Esophagus muscularis mucosa (tissue), 4 donors: ENCODE measurements around the gene MIAT.

Experiments
- EP300 ChIP-seq: sonication (generic); formaldehyde crosslinking; IDR thresholded peaks from one replicate; pipeline ENCODE4 v1.6.1; 2017; ENCODE audit warnings: antibody characterized with exemption
- POLR2A ChIP-seq: fragments of 450-650 bp; IDR thresholded peaks from one replicate; pipeline ENCODE4 v1.6.1; 2017; ENCODE audit warnings: antibody characterized with exemption, moderate library complexity, mild to moderate bottlenecking, low read depth
- POLR2AphosphoS5 ChIP-seq, 2 donors: sonication (generic); formaldehyde crosslinking; IDR thresholded peaks; one replicate each; pipeline ENCODE4 v1.6.1; 2017; ENCODE audit warnings: antibody characterized with exemption in 2 of 2
- TF ChIP-seq, protein P1 (sequence below), 3 experiments: fragments of 200-600 bp in 2 of 3; fragments of 450-650 bp in 1 of 3; sonication (generic) in 2 of 3; IDR thresholded peaks; one replicate each; pipeline ENCODE4 v1.5.1; 2017 to 2019; ENCODE audit warnings: antibody characterized with exemption in 3 of 3, mild to moderate bottlenecking in 2 of 3, moderate library complexity in 1 of 3

GRCh38 chr22:26665813-26666231 is 8.4 kb downstream of the MIAT start:
- TF ChIP-seq, protein P1, sequence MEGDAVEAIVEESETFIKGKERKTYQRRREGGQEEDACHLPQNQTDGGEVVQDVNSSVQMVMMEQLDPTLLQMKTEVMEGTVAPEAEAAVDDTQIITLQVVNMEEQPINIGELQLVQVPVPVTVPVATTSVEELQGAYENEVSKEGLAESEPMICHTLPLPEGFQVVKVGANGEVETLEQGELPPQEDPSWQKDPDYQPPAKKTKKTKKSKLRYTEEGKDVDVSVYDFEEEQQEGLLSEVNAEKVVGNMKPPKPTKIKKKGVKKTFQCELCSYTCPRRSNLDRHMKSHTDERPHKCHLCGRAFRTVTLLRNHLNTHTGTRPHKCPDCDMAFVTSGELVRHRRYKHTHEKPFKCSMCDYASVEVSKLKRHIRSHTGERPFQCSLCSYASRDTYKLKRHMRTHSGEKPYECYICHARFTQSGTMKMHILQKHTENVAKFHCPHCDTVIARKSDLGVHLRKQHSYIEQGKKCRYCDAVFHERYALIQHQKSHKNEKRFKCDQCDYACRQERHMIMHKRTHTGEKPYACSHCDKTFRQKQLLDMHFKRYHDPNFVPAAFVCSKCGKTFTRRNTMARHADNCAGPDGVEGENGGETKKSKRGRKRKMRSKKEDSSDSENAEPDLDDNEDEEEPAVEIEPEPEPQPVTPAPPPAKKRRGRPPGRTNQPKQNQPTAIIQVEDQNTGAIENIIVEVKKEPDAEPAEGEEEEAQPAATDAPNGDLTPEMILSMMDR (IDR thresholded peaks at IDR 0.05) = no peak
- no peak for TF ChIP-seq POLR2A
- no peak for TF ChIP-seq EP300
- TF ChIP-seq POLR2AphosphoS5 (IDR thresholded peaks at IDR 0.05) = no peak
